PFSK-1 (cell line): ENCODE measurements around the gene ETV1.
A peak's percentile ranks its signal among the peaks of the same experiment; 100 is the strongest.

ENCODE experiments used
- FOXP2 ChIP-seq: optimal IDR thresholded peaks from 2 replicates; pipeline ENCODE3; 2011; ENCODE audit warnings: borderline replicate concordance, control low read depth, inconsistent platforms; ENCODE audit not compliant: insufficient read depth; ENCODE audit errors: extremely low read length, extremely low read depth
- POLR2AphosphoS5 ChIP-seq: IDR thresholded peaks from 2 replicates; pipeline ENCODE4 v1.6.1; 2012; ENCODE audit warnings: low read depth, mild to moderate bottlenecking, control low read depth, low read length, moderate library complexity
- SIN3A ChIP-seq: IDR thresholded peaks from 2 replicates; pipeline ENCODE4 v1.6.1; 2012; ENCODE audit warnings: mild to moderate bottlenecking, low read length, moderate library complexity, borderline replicate concordance; ENCODE audit not compliant: insufficient read depth
- TAF1 ChIP-seq: IDR thresholded peaks from 2 replicates; pipeline ENCODE4 v1.6.1; 2012; ENCODE audit warnings: low read length, control low read depth, borderline replicate concordance; ENCODE audit not compliant: insufficient read depth
- TF ChIP-seq, protein P1 (sequence below), 2 experiments: IDR thresholded peaks; 2 replicates each; pipeline versions ENCODE4 v1.6.1 to v1.8.0; 2011 to 2012; ENCODE audit warnings: low read depth in 2 of 2, low read length in 2 of 2, control low read depth in 1 of 2, inconsistent platforms in 1 of 2, mild to moderate bottlenecking in 1 of 2, moderate library complexity in 1 of 2; ENCODE audit not compliant: insufficient read depth in 1 of 2

The ETV1 gene

DNA sequence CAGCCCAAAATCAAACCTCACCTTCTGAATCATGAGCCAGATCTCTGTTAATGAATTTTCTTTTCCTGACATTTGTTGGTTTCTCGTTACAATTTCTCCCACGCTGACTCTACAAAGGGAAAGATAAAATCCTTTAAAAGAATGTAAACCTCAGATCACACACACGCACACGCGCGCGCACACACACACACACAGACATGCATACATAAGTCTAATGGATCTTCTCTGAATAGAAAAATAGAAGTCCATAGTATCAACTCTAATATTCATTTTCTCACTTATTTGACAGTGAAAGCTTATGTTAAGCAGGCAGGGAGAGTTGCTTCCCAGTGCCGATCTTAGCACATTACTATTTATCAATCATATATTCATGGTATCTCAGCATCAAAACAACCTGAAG lies 1.4 kb downstream of the ETV1 start:
- TF ChIP-seq FOXP2: no peak
- peak; percentile 86; the same call in 1 of the 2 replicates for TF ChIP-seq SIN3A

DNA sequence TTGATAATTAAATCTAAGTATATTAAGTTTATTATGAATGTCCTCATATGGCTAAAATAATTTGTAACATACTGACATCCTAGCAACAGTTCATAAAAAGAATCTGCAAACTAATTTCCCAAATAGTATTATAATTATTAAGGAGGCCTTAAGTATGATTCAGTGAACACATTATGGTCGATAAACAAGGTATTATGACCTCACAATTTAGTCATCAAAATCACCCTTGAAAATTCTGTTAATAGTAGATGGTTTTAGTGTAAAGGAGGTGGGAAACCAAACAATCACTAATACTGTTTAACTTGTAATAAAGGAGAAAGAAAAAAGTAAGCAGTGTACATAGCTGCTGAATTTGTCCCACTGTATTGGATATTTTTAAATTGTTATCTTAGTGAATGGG lies 2.1 kb downstream of the ETV1 start:
- TF ChIP-seq, protein P1, sequence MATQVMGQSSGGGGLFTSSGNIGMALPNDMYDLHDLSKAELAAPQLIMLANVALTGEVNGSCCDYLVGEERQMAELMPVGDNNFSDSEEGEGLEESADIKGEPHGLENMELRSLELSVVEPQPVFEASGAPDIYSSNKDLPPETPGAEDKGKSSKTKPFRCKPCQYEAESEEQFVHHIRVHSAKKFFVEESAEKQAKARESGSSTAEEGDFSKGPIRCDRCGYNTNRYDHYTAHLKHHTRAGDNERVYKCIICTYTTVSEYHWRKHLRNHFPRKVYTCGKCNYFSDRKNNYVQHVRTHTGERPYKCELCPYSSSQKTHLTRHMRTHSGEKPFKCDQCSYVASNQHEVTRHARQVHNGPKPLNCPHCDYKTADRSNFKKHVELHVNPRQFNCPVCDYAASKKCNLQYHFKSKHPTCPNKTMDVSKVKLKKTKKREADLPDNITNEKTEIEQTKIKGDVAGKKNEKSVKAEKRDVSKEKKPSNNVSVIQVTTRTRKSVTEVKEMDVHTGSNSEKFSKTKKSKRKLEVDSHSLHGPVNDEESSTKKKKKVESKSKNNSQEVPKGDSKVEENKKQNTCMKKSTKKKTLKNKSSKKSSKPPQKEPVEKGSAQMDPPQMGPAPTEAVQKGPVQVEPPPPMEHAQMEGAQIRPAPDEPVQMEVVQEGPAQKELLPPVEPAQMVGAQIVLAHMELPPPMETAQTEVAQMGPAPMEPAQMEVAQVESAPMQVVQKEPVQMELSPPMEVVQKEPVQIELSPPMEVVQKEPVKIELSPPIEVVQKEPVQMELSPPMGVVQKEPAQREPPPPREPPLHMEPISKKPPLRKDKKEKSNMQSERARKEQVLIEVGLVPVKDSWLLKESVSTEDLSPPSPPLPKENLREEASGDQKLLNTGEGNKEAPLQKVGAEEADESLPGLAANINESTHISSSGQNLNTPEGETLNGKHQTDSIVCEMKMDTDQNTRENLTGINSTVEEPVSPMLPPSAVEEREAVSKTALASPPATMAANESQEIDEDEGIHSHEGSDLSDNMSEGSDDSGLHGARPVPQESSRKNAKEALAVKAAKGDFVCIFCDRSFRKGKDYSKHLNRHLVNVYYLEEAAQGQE (IDR thresholded peaks at IDR 0.05; ENCODE audit: insufficient read depth in 1 of 2, low read depth in 2 of 2, low read length in 2 of 2): no peak
- TF ChIP-seq POLR2AphosphoS5 (peak; percentile 37; the same call in 1 of the 2 replicates), TAF1 (no peak)

DNA sequence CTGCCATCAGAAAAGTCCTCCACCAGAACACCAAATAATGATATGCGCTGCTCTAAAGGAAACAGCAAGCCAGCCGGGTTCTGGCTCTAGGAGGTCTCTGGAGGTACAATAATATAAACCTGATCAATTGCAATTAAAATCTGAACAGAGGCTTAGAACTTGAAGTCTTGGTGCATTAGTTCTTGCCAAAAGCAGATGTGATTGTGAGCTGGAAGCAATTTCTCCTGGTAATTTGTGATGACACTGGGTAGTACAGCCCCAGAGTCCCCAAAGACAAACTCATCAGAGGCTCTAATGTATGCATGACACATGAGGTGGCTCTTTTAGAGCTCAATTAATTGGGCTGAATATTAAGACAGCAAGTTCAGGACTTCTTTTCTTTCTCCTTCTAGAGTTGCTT lies 3.3 kb downstream of the ETV1 start:
- TF ChIP-seq FOXP2: no peak
- peak; percentile 63; the same call in 1 of the 2 replicates for TF ChIP-seq TAF1
- TF ChIP-seq POLR2AphosphoS5: peak; percentile 69
- 0 out of 2 replicates have a peak, but pooled peaks have one; percentile 53 for TF ChIP-seq SIN3A
- TF ChIP-seq, protein P1 (IDR thresholded peaks at IDR 0.05; ENCODE audit: insufficient read depth in 1 of 2, low read depth in 2 of 2, low read length in 2 of 2): peak in 1 of 2 experiments; percentile 36; a peak in 1 of 4 replicates

DNA sequence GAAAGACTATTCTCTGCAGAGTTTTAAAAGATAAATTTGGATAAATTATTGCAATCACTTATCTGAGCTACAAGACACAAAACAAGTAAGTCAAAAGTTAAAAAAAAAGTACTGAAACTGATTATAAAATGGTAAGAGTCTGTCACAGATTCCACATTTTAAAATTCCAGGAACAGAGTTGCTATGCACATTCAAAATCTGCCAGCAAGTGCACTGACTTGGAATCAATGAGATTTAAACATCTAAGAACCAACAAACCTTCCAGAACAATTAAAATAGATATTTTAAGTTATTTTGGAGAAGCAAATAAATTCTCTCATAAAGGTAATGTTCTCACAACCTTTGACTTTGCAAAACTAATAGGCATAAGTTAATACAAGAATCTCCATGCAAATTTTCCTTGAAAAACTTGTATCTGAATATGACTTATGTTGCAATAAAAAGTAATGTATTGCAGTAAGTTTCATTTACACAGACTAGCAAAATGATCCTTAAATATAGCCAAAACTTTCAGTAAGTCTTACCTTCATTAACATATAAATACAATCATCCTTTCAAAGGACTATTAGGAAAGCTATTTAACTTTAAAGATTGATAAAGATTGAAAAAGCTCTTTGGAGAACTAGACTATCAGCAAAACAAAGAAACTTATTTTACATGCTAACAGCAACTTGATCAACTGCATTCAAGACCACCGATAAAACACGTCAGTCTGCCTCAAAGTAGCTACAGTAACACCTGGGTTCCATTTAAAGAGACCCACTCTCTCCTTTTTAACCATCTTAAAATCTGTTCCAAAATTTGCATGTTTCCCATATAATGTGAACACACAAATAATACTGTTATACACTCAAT lies 4.4 kb downstream of the ETV1 start:
- TF ChIP-seq SIN3A (no peak), POLR2AphosphoS5 (no peak)

DNA sequence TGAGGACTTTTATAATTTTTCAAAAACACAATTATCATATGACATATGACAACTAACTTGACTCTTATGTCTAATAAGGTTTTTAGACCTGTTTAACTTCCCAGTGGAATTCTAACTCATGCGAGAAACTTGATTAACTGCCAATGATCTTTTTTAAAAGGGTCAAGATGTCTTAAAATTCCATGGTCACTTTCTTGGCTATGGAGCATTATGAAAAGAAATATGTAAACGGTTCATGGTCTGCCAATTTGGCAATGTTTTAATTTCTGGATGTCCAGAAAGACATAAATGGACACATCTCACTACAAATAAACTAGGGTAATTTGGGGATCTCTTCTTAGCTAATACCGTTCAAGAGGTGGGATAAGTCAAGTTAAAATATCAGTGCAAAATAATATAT lies 5.4 kb downstream of the ETV1 start:
- TF ChIP-seq POLR2AphosphoS5 (no peak), SIN3A (peak; percentile 38; the same call in 1 of the 2 replicates), TAF1 (no peak), FOXP2 (no peak)
- TF ChIP-seq, protein P1 (IDR thresholded peaks at IDR 0.05; ENCODE audit: insufficient read depth in 1 of 2, low read depth in 2 of 2, low read length in 2 of 2): no peak

DNA sequence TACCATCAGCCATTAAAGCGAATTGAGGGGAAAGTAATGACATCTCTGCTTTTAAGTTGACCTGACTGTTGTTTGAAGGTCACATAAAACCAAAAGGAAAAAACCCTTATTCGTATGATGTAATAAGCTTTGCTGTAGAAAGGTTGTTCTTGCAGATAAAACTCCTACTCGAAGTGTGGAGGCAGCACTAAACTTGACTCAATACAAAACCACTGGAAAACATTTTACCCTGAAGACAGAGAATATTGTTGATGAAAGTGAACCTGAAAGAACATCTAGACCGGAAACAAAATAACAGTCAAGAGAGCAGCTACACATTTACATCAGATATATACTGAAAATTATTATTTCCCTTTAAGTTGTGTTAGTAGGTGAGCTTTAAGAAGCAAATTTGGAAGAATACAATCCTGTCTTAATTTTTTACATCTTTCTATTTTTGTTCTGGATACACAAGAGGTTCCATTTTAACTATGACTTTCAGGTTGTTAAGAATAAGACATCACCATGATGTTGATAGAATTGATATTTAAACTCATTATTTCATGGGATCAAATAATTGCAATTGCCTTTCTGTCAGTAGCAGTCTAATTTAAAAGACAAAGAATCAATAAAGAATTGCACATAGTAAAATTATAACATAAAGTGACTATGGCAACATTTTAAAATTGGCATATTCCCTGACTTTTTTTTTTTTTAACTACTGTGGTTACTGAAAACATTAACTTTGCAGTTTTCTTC lies 6.4 kb downstream of the ETV1 start:
- TF ChIP-seq SIN3A: peak; percentile 55; the same call in 1 of the 2 replicates
- no peak for TF ChIP-seq TAF1
- TF ChIP-seq, protein P1 (IDR thresholded peaks at IDR 0.05; ENCODE audit: insufficient read depth in 1 of 2, low read depth in 2 of 2, low read length in 2 of 2): no peak
